GM12873 (cell line): Measurements from ENCODE around the gene JAKMIP2.

Experiments
- CTCF ChIP-seq: IDR thresholded peaks from 2 replicates; pipeline ENCODE4 v1.5.1; 2012; ENCODE audit warnings: low read depth, mild to moderate bottlenecking, moderate library complexity, low read length, control low read depth; ENCODE audit not compliant: insufficient read depth; ENCODE audit errors: missing control alignments

JAKMIP2 gene

GRCh38 chr5:147568710-147569406 lies 213.7 kb downstream of the JAKMIP2 start:
- TF ChIP-seq CTCF: no peak

GRCh38 chr5:147567917-147568598 lies 214.5 kb downstream of the JAKMIP2 start:
- no peak for TF ChIP-seq CTCF

GRCh38 chr5:147565524-147565923 lies 217.0 kb downstream of the JAKMIP2 start:
- TF ChIP-seq CTCF: no peak

GRCh38 chr5:147564124-147564486 lies 218.4 kb downstream of the JAKMIP2 start:
- no peak for TF ChIP-seq CTCF

GRCh38 chr5:147563466-147564123 lies 218.9 kb downstream of the JAKMIP2 start:
- TF ChIP-seq CTCF: no peak

GRCh38 chr5:147561435-147561834 lies 221.1 kb downstream of the JAKMIP2 start:
- TF ChIP-seq CTCF: no peak

GRCh38 chr5:147560718-147561331 lies 221.7 kb downstream of the JAKMIP2 start:
- TF ChIP-seq CTCF: no peak
